HL-60/S4 treated with phorbol 12-myristate 13-acetate at 8.2 ng/mL for 4 days and 3 days (cell line): ENCODE results near the gene SEZ6L.
"Not testable (repeated sequence)": the region's sequence is repeated elsewhere in the genome, so short reads cannot be mapped to it uniquely, and the experiment has no call there.

Experiments
- in situ Hi-C: fragments of 300-500 bp; cut with MboI; formaldehyde crosslinking; loops from 2 replicates; pipeline ENCODE4 v1.15.0; 2022; ENCODE audit warnings: low sequenced_read_pairs

SEZ6L gene

DNA sequence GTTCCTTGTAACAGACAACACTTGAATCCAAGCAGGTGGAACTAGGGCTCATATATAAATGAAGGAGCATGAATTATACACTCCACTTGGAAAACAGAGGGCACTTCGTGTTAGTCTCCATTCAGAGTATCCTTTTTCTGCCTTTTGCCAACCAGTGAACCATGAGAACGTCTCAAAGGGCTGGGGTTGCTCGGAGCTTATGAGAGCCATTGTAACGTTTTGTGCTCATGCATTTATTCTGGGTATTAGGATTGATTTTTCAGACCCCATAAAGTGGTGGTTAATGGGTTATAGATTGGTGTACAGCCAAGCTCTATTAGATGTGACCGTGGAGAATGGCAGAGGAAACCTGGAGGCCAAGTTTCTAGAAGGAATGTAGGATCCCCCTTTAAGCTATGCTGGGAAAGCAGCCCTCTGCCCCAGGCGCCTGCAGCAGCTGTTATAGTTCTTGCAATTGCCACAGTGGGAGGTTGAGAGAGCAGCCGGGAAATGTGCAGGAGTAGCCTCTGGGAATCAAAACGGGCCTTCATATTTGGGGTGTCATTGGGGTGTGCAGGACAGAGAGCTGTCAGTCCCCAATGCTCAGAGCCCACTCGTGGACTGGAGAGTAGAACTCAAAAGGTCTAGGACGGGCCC is 205.2 kb downstream of the SEZ6L start:
- in situ Hi-C loops: no loop called here

DNA sequence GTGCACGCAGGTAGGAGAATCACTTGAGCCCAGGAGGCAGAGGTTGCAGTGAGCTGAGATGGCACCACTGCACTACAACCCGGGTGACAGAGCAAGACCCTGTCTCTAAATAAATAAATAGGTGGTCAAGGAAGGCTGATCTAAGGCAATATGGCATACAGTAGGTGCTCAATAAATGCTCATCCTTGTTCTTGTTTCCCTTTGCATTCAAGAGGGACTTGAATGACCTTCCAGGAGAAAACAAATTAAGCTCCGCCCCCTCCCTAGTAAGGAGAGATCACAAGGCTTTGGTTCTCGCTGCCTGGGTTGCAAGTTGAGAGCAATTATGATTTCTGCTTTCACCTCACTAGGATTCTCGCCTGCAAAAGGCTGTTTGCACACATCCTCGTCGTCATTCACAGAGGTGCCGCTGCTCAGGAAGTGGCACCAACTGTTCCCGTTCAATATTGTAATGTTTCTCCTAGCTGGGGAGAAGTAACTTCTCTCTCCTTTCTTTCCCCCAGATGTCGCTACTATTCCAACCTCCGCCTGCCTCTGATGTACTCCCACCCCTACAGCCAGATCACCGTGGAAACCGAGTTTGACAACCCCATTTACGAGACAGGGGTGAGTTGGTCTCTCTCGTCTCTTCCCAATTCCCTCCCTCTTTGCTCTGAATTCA is 208.0 kb downstream of the SEZ6L start:
- in situ Hi-C loops: no loop called here

DNA sequence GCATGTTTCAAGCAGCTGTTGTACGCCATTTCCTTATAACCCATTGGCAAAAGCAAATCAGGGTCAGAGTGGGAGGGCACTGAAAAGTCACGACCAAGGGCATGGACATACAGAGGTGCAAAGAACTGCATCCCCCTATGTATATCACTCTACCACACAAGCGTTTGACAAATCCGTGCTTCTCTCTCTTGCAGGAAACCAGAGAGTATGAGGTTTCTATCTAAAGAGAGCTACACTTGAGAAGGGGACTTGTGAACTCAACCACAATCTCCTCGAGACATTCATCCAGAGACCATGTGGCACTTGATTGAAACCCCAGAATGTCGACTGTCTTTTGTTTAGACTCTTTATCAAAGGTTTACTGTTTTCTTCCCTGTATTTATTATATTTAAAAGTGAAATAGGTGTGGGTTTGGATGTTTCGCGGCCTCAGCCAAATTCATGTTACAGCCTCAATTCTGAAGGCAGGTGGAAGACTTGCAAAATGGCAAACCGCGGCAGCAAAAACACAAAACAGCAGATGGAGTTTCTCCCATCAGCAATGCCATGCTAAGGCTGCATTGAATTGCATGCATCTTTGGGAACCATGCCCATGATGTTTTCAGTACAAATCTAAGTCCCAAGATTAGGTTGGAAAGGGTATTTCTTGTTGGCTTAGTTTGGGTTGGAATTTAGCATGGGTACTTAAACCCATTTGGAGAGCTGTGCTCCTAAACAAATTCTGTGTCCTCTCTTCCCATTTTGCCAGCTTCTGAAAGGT is 211.0 kb downstream of the SEZ6L start:
- in situ Hi-C loops: no loop called here

GRCh38 chr22:26382782-26383181 is 213.5 kb downstream of the SEZ6L start:
- in situ Hi-C loops: no loop called here

DNA sequence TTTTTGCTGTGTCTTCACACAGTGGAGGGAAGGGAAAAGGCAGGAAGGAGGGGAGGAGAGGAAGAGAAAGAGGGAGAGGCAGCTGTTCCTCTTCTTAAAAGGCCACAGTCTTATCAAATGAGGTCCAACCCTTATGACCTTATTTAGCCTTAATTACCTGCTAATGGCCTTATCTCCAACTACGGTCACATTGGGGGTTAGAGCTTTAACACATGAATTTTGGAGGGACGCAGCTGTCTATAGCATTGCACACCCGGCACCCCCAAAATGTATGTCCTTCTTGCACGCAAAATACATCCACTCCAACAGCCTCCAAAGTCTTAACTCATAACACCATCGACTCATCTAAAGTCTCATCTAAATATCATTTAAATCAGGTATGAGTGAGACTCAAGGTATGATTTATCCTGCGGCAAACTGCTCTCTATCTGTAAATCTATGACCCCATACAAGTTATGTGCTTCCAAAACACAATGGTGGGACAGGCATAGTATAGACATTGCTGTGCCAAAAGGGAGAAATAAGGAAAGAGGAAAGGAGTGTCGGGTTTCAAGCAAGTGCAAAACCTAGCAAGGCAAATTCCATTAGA is 214.8 kb downstream of the SEZ6L start:
- in situ Hi-C loops: no loop called here

- in situ Hi-C loops: no loop called here
These were observed 215.9 kb downstream of the SEZ6L start for GRCh38 chr22:26385164-26385563.

DNA sequence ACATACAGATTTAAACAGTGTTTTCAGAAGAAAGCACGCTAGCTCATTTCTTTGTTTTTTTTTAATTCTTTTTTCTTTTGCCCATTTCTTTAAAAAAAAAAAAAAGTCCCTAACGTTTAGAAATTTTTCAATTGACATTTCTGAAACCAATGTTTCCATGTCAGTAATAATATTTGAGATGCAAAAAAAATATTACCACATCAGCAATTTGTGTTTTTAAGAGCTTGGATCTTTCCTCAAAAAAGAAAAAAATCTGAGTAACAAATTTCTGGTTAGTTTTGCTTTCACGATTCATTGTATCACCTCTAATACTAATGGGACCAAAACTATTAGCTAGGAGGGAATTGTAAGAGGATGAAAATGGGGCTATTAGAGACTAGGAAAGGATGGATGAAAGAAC is 219.9 kb downstream of the SEZ6L start:
- in situ Hi-C loops: no loop called here

DNA sequence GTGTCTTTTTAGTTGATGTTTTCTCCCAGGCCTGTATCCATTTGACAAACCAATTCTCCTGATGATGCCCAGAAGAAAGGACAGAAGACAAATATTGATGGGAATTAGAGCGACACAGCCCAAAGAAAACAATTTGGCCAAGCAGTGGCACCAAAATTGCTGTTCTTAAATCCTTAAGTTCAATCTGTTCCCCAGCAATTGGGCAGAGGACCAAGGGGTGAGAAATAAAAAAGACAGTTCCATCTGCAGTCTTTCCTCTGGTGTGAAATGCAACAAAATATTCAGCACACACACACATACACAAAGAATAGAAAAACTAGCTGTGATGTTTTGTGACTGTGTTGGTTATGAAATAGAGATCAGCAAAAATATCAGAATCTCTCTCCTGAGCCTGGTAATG is 221.8 kb downstream of the SEZ6L start:
- in situ Hi-C loops: loop anchor here (10.0 kb wide), 1 partner anchor 64 kb away; no protein-coding TSS in a partner anchor

GRCh38 chr22:26391623-26392022 is 222.4 kb downstream of the SEZ6L start:
- in situ Hi-C loops: loop anchor here (10.0 kb wide), 1 partner anchor 63 kb away; no protein-coding TSS in a partner anchor

DNA sequence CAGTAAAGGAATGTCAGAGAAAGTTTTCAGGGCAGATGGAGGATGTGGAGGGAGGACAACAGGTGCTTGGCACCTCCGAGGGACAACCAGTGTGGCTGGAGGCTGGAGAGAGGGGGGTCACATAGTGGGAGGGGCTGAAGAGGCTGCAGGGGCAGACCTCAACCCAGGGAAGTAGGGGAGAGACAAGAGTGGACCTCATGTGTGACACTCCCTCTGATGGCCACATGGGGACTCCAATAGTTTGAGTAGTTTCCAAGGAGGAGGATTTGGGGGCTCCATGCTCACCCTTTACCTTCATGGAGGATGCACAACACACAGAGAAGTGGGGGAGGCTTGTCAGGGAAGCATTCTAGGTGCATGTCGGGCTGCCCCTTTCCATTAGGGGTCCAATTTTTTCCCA is 224.7 kb downstream of the SEZ6L start:
- in situ Hi-C loops: loop anchor here (10.0 kb wide), 1 partner anchor 61 kb away; no protein-coding TSS in a partner anchor

- in situ Hi-C loops: loop anchor here (10.0 kb wide), 1 partner anchor 60 kb away; no protein-coding TSS in a partner anchor
These were observed 225.5 kb downstream of the SEZ6L start for GRCh38 chr22:26394777-26395176.

GRCh38 chr22:26395926-26396325 is 226.7 kb downstream of the SEZ6L start:
- in situ Hi-C loops: loop anchor here (10.0 kb wide), 1 partner anchor 59 kb away; no protein-coding TSS in a partner anchor

GRCh38 chr22:26398741-26399153 is 229.5 kb downstream of the SEZ6L start:
- in situ Hi-C loops: loop anchor here (10.0 kb wide), 1 partner anchor 56 kb away; no protein-coding TSS in a partner anchor

DNA sequence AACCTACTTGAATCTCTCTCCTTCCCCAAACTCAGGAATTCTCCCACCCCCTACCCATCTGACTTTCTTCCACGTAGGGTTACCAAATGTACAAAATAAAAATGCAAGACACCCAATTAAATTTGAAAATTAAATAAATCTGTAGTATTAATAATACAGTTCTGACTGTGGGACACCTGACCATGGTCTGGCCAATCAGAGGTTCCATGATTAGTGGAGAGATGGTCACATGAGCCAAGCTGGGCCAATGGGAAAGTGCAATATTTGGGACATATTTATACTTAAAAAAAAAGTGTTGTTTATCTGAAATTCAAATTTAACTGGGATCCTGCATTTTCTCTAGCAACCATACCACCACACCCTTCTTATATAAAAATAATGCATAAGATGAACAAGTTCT is 230.0 kb downstream of the SEZ6L start:
- in situ Hi-C loops: loop anchor here (10.0 kb wide), 1 partner anchor 56 kb away; no protein-coding TSS in a partner anchor

- in situ Hi-C loops: no loop called here
These were observed 232.5 kb downstream of the SEZ6L start for GRCh38 chr22:26401726-26402125.

- in situ Hi-C loops: no loop called here
These were observed 235.7 kb downstream of the SEZ6L start for GRCh38 chr22:26404851-26405421.

DNA sequence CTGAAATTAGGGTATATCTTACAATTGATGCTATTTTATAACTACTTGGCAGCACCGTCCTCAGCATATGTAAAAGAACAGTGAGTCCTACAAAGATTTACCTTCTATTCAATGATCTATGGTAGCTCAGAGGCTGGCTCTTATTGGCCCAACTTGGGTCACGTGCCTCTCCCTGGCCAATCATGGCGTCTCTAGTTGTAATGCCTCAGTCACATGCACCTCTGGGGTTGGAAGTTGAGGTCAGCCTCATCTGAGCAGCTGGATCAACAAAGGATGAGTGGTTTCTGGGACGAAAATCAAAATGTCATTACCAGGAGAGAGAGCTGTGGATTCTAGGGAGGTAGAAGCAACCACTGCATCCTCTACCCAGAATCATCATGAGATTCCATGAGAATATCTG is 236.9 kb downstream of the SEZ6L start:
- in situ Hi-C loops: no loop called here

DNA sequence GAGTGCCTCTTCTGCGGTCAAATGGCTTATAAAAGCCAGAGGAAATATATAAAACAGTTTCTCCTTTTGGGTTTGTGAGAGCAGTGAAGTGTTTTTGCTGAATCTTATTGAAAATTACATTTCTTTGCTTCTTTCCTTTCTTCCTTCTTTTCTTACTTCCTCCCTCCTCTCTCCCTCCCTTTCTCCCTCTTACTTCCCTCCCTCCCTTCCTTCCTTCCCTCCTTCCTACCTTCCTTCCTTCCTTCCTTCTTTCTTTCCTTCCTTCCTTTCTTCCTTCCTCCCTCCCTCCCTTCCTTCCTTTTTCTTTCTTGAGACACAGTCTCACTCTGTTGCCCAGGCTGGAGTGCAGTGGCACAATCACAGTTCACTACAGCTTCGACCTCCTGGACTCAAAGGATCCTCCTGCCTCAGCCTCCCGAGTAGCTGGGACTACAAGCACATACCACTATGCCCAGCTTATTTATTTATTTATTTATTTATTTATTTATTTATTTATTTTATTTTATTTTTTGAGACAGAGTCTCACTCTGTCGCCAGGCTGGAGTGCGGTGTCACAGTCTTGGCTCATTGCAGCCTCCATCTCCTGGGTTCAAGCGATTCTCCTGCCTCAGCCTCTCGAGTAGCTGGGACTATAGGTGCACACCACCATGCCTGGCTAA is 239.4 kb downstream of the SEZ6L start:
- in situ Hi-C loops: not testable (repeated sequence)

GRCh38 chr22:26409719-26410335 is 240.6 kb downstream of the SEZ6L start:
- in situ Hi-C loops: no loop called here

DNA sequence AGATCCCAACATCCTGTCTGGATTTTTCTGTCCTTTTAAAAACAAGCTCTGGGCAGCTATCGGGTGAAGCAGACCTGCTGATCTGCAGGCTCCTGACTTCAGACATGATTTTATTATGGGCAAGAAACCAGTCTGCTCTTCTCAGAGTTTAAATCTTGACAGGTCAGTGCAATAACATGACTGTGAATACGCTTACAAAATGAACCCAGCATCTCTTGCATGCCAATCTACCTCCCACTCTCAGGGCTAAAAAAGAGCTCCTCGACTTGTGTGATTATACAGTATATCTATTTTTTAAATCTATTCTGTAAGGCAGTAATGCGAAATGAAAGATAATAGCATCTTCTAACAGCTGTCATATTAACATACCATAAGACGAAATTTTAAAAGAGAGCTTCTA is 241.1 kb downstream of the SEZ6L start:
- in situ Hi-C loops: no loop called here
